Hepatocyte (in vitro differentiated cells): ENCODE measurements around the gene ZMYND8. TPM values are rescaled to one million over a fixed set of nuclear protein-coding genes. Genes with fewer than 3 reads are reported as not detected.

Experiments
- DNase-seq: peaks from one replicate; pipeline ENCODE4 v3.0.0-alpha.2; 2016; ENCODE audit warnings: low spot score
- H2AFZ ChIP-seq: fragments of 200-600 bp; sonication (generic); 2 replicates; pipeline ENCODE4 v1.6.0; 2016; ENCODE audit warnings: antibody characterized with exemption, mild to moderate bottlenecking
- H3K27ac ChIP-seq: fragments of 200-600 bp; sonication (generic); 2 replicates; pipeline ENCODE4 v1.5.1; 2016; ENCODE audit warnings: mild to moderate bottlenecking
- H3K27me3 ChIP-seq: fragments of 200-600 bp; sonication (generic); 2 replicates; pipeline ENCODE4 v1.6.1; 2016
- H3K36me3 ChIP-seq: fragments of 200-600 bp; sonication (generic); replicated peaks from 2 replicates; pipeline ENCODE4 v1.5.1; 2016; ENCODE audit warnings: low read depth; ENCODE audit not compliant: insufficient read depth
- H3K4me1 ChIP-seq: fragments of 200-600 bp; sonication (generic); 2 replicates; pipeline ENCODE4 v1.5.1; 2016; ENCODE audit warnings: mild to moderate bottlenecking, moderate library complexity; ENCODE audit not compliant: insufficient read depth
- H3K4me2 ChIP-seq: fragments of 200-600 bp; sonication (generic); 2 replicates; pipeline ENCODE4 v1.6.0; 2016
- H3K4me3 ChIP-seq: fragments of 200-600 bp; sonication (generic); 2 replicates; pipeline ENCODE4 v1.5.1; 2016; ENCODE audit warnings: mild to moderate bottlenecking
- H3K79me2 ChIP-seq: fragments of 200-600 bp; sonication (generic); 2 replicates; pipeline ENCODE4 v1.6.0; 2017; ENCODE audit warnings: mild to moderate bottlenecking
- H3K9me2 ChIP-seq: fragments of 200-600 bp; sonication (generic); replicated peaks from 2 replicates; pipeline ENCODE4 v1.6.0; 2017; ENCODE audit warnings: mild to moderate bottlenecking; ENCODE audit not compliant: insufficient read depth
- H3K9me3 ChIP-seq: fragments of 200-600 bp; sonication (generic); 2 replicates; pipeline ENCODE4 v1.5.1; 2016; ENCODE audit warnings: low read depth, mild to moderate bottlenecking
- H4K20me1 ChIP-seq: fragments of 200-600 bp; sonication (generic); 2 replicates; pipeline ENCODE4 v1.6.0; 2016; ENCODE audit warnings: mild to moderate bottlenecking; ENCODE audit not compliant: insufficient read depth, poor library complexity, severe bottlenecking
- CTCF ChIP-seq: fragments of 200-600 bp; sonication (generic); IDR thresholded peaks from 2 replicates; pipeline ENCODE4 v1.5.1; 2016; ENCODE audit warnings: antibody characterized with exemption, mild to moderate bottlenecking; ENCODE audit not compliant: poor library complexity
- EZH2 ChIP-seq: fragments of 200-600 bp; sonication (generic); IDR thresholded peaks from 2 replicates; pipeline ENCODE4 v1.6.1; 2016; ENCODE audit warnings: antibody characterized with exemption, mild to moderate bottlenecking, borderline replicate concordance
- EZH2phosphoT487 ChIP-seq: fragments of 200-600 bp; sonication (generic); IDR thresholded peaks from one replicate; pipeline ENCODE4 v1.6.1; 2018; ENCODE audit warnings: antibody characterized with exemption, mild to moderate bottlenecking, low read depth, moderate library complexity; ENCODE audit not compliant: unreplicated experiment, severe bottlenecking
- WGBS: methylation state at CpG from one replicate; pipeline ENCODE4 v1.1.6; 2016; ENCODE audit warnings: low lambda C conversion rate; ENCODE audit errors: missing lambda C conversion rate; 5-methylcytosine and 5-hydroxymethylcytosine counted together
- polyA plus RNA-seq: library from polyadenylated mRNA; unstranded; fragments of >200 nt; fragmentation: Nextera tagmentation; extraction: Ambion mirVana; gene quantifications from 2 replicates; pipeline ENCODE4 v1.2.1, GENCODE V29; 2016
- total RNA-seq: library from RNA; depleted of rRNA; stranded (reverse); fragments of >200 nt; gene quantifications from 2 replicates; pipeline ENCODE4 v1.2.3, GENCODE V29; 2014

Gene ZMYND8
- total and polyA plus RNA-seq, 2 experiments from 2014 or later, result 30.3 to 34.3 TPM

- H4K20me1 ChIP-seq, result peaks cover 5% of the 10 kb centered on the region
- H3K9me3 ChIP-seq, result no peaks in the 10 kb centered on the region
- H3K36me3 ChIP-seq, result no peaks in the 10 kb centered on the region
- no peak overlapping the region for H3K4me2 ChIP-seq
- no peaks in the 10 kb centered on the region for H3K27me3 ChIP-seq
- H3K4me3 ChIP-seq, result no peak overlapping the region
- 90% methylated on average over 2 of the region's 2 CpGs for WGBS
- H3K79me2 ChIP-seq, result peaks cover 60% of the 10 kb centered on the region
- no peak for DNase-seq
- H3K4me1 ChIP-seq, result peaks cover 14% of the 10 kb centered on the region
- H3K9me2 ChIP-seq, result no peaks in the 10 kb centered on the region
- H2AFZ ChIP-seq, result no peak overlapping the region
- TF ChIP-seq EZH2phosphoT487, result no peak
- TF ChIP-seq CTCF, result no peak
- TF ChIP-seq EZH2, result no peak
- peak overlapping the region; percentile 80 for H3K27ac ChIP-seq
Observed at GRCh38 chr20:47273591-47274235, 82.8 kb downstream of the ZMYND8 start.

GRCh38 chr20:47272893-47273590, 83.5 kb downstream of the ZMYND8 start:
- no peak for TF ChIP-seq EZH2phosphoT487
- peak; percentile 77 for TF ChIP-seq CTCF
- Histone ChIP-seq H3K27me3 (no peaks in the 10 kb centered on the region), H3K9me3 (no peaks in the 10 kb centered on the region), H3K9me2 (no peaks in the 10 kb centered on the region), H3K4me2 (no peak overlapping the region), H2AFZ (no peak overlapping the region), H3K27ac (peak overlapping the region; percentile 80), H3K4me3 (no peak overlapping the region), H3K79me2 (peaks cover 59% of the 10 kb centered on the region), H3K36me3 (no peaks in the 10 kb centered on the region), H4K20me1 (peaks cover 5% of the 10 kb centered on the region), H3K4me1 (peaks cover 14% of the 10 kb centered on the region)
- 88% methylated on average over 8 of the region's 8 CpGs for WGBS
- peak; percentile 82 for DNase-seq

- H2AFZ ChIP-seq, result no peak overlapping the region
- H3K4me2 ChIP-seq, result no peak overlapping the region
- H3K4me1 ChIP-seq, result peaks cover 14% of the 10 kb centered on the region
- no peaks in the 10 kb centered on the region for H3K27me3 ChIP-seq
- H3K79me2 ChIP-seq, result peaks cover 68% of the 10 kb centered on the region
- H3K36me3 ChIP-seq, result no peaks in the 10 kb centered on the region
- DNase-seq, result no peak
- no peaks in the 10 kb centered on the region for H3K9me2 ChIP-seq
- no peak overlapping the region for H3K4me3 ChIP-seq
- 88% methylated on average over 7 of the region's 7 CpGs for WGBS
- no peak overlapping the region for H3K27ac ChIP-seq
- TF ChIP-seq EZH2phosphoT487 (no peak), CTCF (no peak), EZH2 (no peak)
- H3K9me3 ChIP-seq, result no peaks in the 10 kb centered on the region
- peaks cover 13% of the 10 kb centered on the region for H4K20me1 ChIP-seq
Observed at GRCh38 chr20:47271046-47271615, 85.4 kb downstream of the ZMYND8 start.
